WTC11 (cell line): ENCODE results near the gene SHC3. TPM values are rescaled to one million over a fixed set of nuclear protein-coding genes. Genes with fewer than 3 reads are reported as not detected.

ENCODE experiments used
- ATAC-seq: fragments of 200-7000 bp; cut with Tn5 transposase; 2 replicates; pipeline ENCODE4 v1.10.0; 2021; ENCODE audit warnings: mild to moderate bottlenecking, moderate library complexity
- CTCF ChIA-PET: fragments of 300-600 bp; sonication (Branson Sonifier 250); formaldehyde crosslinking; loops from one replicate; lab custom pipeline; 2021; ENCODE audit warnings: antibody characterized with exemption; lab: Charles Lee
- POLR2A ChIA-PET: fragments of 350-600 bp; sonication (Branson Sonifier 250); formaldehyde crosslinking; loops from one replicate; lab custom pipeline; 2021; ENCODE audit warnings: antibody characterized with exemption; lab: Charles Lee
- DNase-seq: peaks from one replicate; pipeline ENCODE4 v3.0.0; 2021; ENCODE audit warnings: low spot score
- H3K27ac Mint-ChIP-seq: 2 replicates; pipeline ENCODE4 v1.8.0; 2021; ENCODE audit warnings: mixed read lengths
- H3K27me3 Mint-ChIP-seq: 2 replicates; pipeline ENCODE4 v1.8.0; 2021; ENCODE audit warnings: low read depth, mild to moderate bottlenecking, moderate library complexity, mixed read lengths
- H3K36me3 Mint-ChIP-seq: 2 replicates; pipeline ENCODE4 v1.8.0; 2021; ENCODE audit warnings: mixed read lengths
- H3K4me1 Mint-ChIP-seq: 2 replicates; pipeline ENCODE4 v1.8.0; 2022; ENCODE audit warnings: mixed read lengths
- H3K4me3 Mint-ChIP-seq: 2 replicates; pipeline ENCODE4 v1.8.0; 2021; ENCODE audit warnings: mild to moderate bottlenecking, moderate library complexity, mixed read lengths
- H3K9me3 Mint-ChIP-seq: 2 replicates; pipeline ENCODE4 v1.8.0; 2021; ENCODE audit warnings: mixed read lengths
- AFF4 ChIP-seq: sonication (generic); formaldehyde crosslinking; IDR thresholded peaks from 2 replicates; pipeline ENCODE4 v1.8.1; 2023; ENCODE audit warnings: mild to moderate bottlenecking, missing genetic modification reagents, borderline replicate concordance
- ATF2 ChIP-seq: sonication (generic); formaldehyde crosslinking; IDR thresholded peaks from 2 replicates; pipeline ENCODE4 v1.8.1; 2022; ENCODE audit warnings: low read depth, missing genetic modification reagents, borderline replicate concordance
- CREB1 ChIP-seq: sonication (generic); formaldehyde crosslinking; IDR thresholded peaks from 2 replicates; pipeline ENCODE4 v1.8.0; 2023; ENCODE audit warnings: mild to moderate bottlenecking, missing genetic modification reagents
- CTCF ChIP-seq: fragments of 200-600 bp; IDR thresholded peaks from 2 replicates; pipeline ENCODE4 v1.8.0; 2022; ENCODE audit warnings: antibody characterized with exemption
- ETV6 ChIP-seq: sonication (generic); formaldehyde crosslinking; IDR thresholded peaks from 2 replicates; pipeline ENCODE4 v1.8.1; 2022; ENCODE audit warnings: mild to moderate bottlenecking, missing genetic modification reagents
- FOXP1 ChIP-seq: sonication (generic); formaldehyde crosslinking; IDR thresholded peaks from 2 replicates; pipeline ENCODE4 v1.8.0; 2022; ENCODE audit warnings: missing genetic modification reagents, mild to moderate bottlenecking, moderate library complexity, borderline replicate concordance
- FOXP4 ChIP-seq: sonication (generic); formaldehyde crosslinking; IDR thresholded peaks from 2 replicates; pipeline ENCODE4 v1.8.0; 2022; ENCODE audit warnings: mild to moderate bottlenecking, missing genetic modification reagents
- GABPB1 ChIP-seq: sonication (generic); formaldehyde crosslinking; IDR thresholded peaks from 2 replicates; pipeline ENCODE4 v1.8.1; 2023; ENCODE audit warnings: mild to moderate bottlenecking, missing genetic modification reagents
- JUN ChIP-seq: sonication (generic); formaldehyde crosslinking; IDR thresholded peaks from 2 replicates; pipeline ENCODE4 v1.8.0; 2023; ENCODE audit warnings: mild to moderate bottlenecking, missing genetic modification reagents
- NFYB ChIP-seq: sonication (generic); formaldehyde crosslinking; conservative IDR thresholded peaks from 2 replicates; pipeline ENCODE4 v1.8.0; 2022; ENCODE audit warnings: low read depth, missing genetic modification reagents
- STAT6 ChIP-seq: sonication (generic); formaldehyde crosslinking; conservative IDR thresholded peaks from 2 replicates; pipeline ENCODE4 v1.8.1; 2023; ENCODE audit warnings: mild to moderate bottlenecking, low read depth, missing genetic modification reagents, moderate library complexity
- USF2 ChIP-seq: sonication (generic); formaldehyde crosslinking; IDR thresholded peaks from 2 replicates; pipeline ENCODE4 v1.8.1; 2023; ENCODE audit warnings: mild to moderate bottlenecking, missing genetic modification reagents, moderate library complexity
- ZNF219 ChIP-seq: sonication (generic); formaldehyde crosslinking; IDR thresholded peaks from 2 replicates; pipeline ENCODE4 v1.8.0; 2023; ENCODE audit warnings: missing genetic modification reagents, mild to moderate bottlenecking, borderline replicate concordance
- ZNF416 ChIP-seq: fragments of 250-450 bp; sonication (Bioruptor Pico); IDR thresholded peaks from 2 replicates; pipeline ENCODE4 v1.9.0; 2021; ENCODE audit warnings: mild to moderate bottlenecking, inconsistent platforms
- ZNF423 ChIP-seq: fragments of 250-450 bp; sonication (Bioruptor Pico); IDR thresholded peaks from 2 replicates; pipeline ENCODE4 v2.1.2; 2022; ENCODE audit warnings: mild to moderate bottlenecking, moderate library complexity
- total RNA-seq: library from RNA; stranded (reverse); gene quantifications from 3 replicates; pipeline ENCODE4 v1.2.3, GENCODE V29; 2021

Gene SHC3
- total RNA-seq, 1 experiment from 2014 or later, result 4.9 TPM

- TF ChIP-seq AFF4 (CRISPR knock-in tag) (no peak), FOXP4 (CRISPR knock-in tag) (no peak)
These were observed 200.6 kb downstream of the SHC3 start (continued) for GRCh38 chr9:88978034-88978433.

GRCh38 chr9:88976890-88977257 lies 201.7 kb downstream of the SHC3 start:
- TF ChIP-seq JUN (no peak), USF2 (CRISPR knock-in tag) (no peak), NFYB (CRISPR knock-in tag) (no peak), CREB1 (CRISPR knock-in tag) (no peak), ETV6 (CRISPR knock-in tag) (no peak), STAT6 (CRISPR knock-in tag) (no peak), ZNF423 (CRISPR knock-in tag) (no peak), ZNF219 (no peak)
- Mint-ChIP-seq H3K4me3 (no peak overlapping the region), H3K36me3 (peaks cover 11% of the 10 kb centered on the region), H3K4me1 (peaks cover 11% of the 10 kb centered on the region), H3K27me3 (no peaks in the 10 kb centered on the region), H3K9me3 (peaks cover 23% of the 10 kb centered on the region), H3K27ac (no peak overlapping the region)
- no peak for DNase-seq
- POLR2A ChIA-PET, result no interaction called here
- CTCF ChIA-PET, result no interaction called here
- ATAC-seq, result no peak

GRCh38 chr9:88975966-88976889 lies 202.4 kb downstream of the SHC3 start:
- peaks cover 10% of the 10 kb centered on the region for H3K36me3 Mint-ChIP-seq
- no peak for ATAC-seq
- H3K27me3 Mint-ChIP-seq, result no peaks in the 10 kb centered on the region
- no peak overlapping the region for H3K27ac Mint-ChIP-seq
- H3K4me3 Mint-ChIP-seq, result no peak overlapping the region
- H3K4me1 Mint-ChIP-seq, result peaks cover 5% of the 10 kb centered on the region
- no peak for DNase-seq
- POLR2A ChIA-PET, result no interaction called here
- H3K9me3 Mint-ChIP-seq, result peaks cover 21% of the 10 kb centered on the region
- CTCF ChIA-PET, result no interaction called here
- TF ChIP-seq ATF2 (CRISPR knock-in tag), result no peak
- TF ChIP-seq ZNF416 (CRISPR knock-in tag), result no peak
- TF ChIP-seq FOXP1 (CRISPR knock-in tag), result no peak
- no peak for TF ChIP-seq FOXP4 (CRISPR knock-in tag)
- TF ChIP-seq CTCF, result no peak
- TF ChIP-seq GABPB1 (CRISPR knock-in tag), result no peak
